Camera-type eye (tissue), 1 donor: ENCODE data around the gene HTR2B. TPM values are rescaled to one million over a fixed set of nuclear protein-coding genes. Genes with fewer than 3 reads are reported as not detected.

Experiments used
- total RNA-seq: library from RNA; depleted of rRNA; stranded (reverse); fragments of >200 nt; gene quantifications from one replicate; pipeline ENCODE4 v1.2.3, GENCODE V29; 2014

HTR2B gene
- total RNA-seq, result 1.0 TPM

DNA sequence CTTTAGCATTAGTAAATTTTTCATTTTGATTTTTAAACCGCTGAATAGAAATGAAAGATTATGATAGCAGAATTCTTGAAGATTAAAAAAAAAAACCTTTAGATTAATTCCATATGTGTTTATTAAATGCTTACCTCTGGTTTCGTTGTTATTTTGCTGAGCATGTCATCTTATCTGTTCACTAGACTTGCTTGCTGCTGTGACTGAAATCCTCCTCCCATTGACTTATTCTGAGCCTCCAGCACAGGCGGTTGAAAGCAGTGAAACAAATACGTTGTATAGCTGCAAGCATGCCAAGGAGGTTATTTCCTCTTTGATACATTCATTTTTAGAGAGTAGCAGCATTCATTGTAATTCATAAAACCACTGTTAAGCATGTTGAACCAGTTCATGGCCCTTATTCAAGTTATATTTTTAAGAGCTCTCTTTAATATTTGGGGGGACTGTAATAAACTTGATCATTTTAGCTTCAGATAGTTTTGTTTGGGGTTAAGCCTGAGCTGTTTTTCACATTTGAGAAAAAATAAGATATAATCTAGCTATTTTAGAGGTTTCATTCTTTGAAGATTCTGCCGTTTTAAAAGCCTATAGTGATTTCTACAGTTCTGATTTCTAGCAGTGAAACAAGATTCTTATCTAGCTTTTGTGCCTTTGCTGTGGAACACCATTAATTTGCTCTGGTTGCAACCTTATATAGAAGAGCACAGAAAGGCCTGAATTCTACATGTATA is at the start of gene HTR2B:
Gene HTR2B, minus strand, starts transcription at position 205 of the 731 bp plus-strand sequence. CDS start 1,278 bp downstream, outside the sequence.

Other genes with a start within 250 kb of the HTR2B start
- gene GPR55, start 199.8 kb downstream of the HTR2B start, total RNA-seq, result not detected
- not detected for gene SPATA3, start 128.9 kb downstream of the HTR2B start, total RNA-seq
- gene C2orf72, start 87.5 kb downstream of the HTR2B start, total RNA-seq, result 4.9 TPM
- 94.6 TPM for gene PSMD1, start 68.2 kb downstream of the HTR2B start, total RNA-seq
- gene ARMC9, start 73.6 kb upstream of the HTR2B start, total RNA-seq, result 63.1 TPM